ENCODE data around the gene ARHGAP11A. TPM values are rescaled to one million over a fixed set of nuclear protein-coding genes. Genes with fewer than 3 reads are reported as not detected.

Gene ARHGAP11A
- polyA plus RNA-seq, 1 donor from 2014 or later, result 0.50 TPM

- Histone ChIP-seq H3K27me3 (ENCODE audit: insufficient read depth, low read depth, low read length) (no peaks in the 10 kb centered on the region), H3F3A (ENCODE audit: insufficient read depth, low read length, poor library complexity, severe bottlenecking) (no peaks in the 10 kb centered on the region)
Measured at GRCh38 chr15:32652178-32652577, 36.9 kb downstream of the ARHGAP11A start.

DNA sequence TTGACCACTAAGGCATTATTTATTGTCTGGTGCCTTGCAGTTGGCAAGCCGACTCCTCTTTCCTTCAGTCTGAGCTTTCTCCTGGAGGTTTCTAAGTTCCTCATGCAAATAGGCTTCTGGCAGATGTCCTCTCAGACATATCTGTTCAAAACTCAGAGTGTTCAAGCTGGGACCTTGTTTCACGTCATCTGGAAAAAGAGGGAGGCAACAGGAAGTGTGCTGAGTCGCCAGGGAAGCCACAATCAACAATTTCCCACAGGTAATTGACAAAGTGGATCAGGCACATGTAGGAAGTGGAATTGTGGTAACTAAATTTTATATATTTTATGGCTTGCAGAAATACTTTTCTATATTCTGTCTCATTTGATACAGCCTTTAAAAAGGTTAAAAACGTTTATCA is 40.8 kb downstream of the ARHGAP11A start:
- TF ChIP-seq, protein P1, sequence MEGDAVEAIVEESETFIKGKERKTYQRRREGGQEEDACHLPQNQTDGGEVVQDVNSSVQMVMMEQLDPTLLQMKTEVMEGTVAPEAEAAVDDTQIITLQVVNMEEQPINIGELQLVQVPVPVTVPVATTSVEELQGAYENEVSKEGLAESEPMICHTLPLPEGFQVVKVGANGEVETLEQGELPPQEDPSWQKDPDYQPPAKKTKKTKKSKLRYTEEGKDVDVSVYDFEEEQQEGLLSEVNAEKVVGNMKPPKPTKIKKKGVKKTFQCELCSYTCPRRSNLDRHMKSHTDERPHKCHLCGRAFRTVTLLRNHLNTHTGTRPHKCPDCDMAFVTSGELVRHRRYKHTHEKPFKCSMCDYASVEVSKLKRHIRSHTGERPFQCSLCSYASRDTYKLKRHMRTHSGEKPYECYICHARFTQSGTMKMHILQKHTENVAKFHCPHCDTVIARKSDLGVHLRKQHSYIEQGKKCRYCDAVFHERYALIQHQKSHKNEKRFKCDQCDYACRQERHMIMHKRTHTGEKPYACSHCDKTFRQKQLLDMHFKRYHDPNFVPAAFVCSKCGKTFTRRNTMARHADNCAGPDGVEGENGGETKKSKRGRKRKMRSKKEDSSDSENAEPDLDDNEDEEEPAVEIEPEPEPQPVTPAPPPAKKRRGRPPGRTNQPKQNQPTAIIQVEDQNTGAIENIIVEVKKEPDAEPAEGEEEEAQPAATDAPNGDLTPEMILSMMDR (IDR thresholded peaks at IDR 0.05; ENCODE audit: poor library complexity, severe bottlenecking), result no peak
- no peak for TF ChIP-seq EP300 (conservative IDR thresholded peaks at IDR 0.05; ENCODE audit: poor library complexity, severe bottlenecking)
- TF ChIP-seq MXI1 (conservative IDR thresholded peaks at IDR 0.05; ENCODE audit: poor library complexity, severe bottlenecking), result no peak
- TF ChIP-seq, protein P2, sequence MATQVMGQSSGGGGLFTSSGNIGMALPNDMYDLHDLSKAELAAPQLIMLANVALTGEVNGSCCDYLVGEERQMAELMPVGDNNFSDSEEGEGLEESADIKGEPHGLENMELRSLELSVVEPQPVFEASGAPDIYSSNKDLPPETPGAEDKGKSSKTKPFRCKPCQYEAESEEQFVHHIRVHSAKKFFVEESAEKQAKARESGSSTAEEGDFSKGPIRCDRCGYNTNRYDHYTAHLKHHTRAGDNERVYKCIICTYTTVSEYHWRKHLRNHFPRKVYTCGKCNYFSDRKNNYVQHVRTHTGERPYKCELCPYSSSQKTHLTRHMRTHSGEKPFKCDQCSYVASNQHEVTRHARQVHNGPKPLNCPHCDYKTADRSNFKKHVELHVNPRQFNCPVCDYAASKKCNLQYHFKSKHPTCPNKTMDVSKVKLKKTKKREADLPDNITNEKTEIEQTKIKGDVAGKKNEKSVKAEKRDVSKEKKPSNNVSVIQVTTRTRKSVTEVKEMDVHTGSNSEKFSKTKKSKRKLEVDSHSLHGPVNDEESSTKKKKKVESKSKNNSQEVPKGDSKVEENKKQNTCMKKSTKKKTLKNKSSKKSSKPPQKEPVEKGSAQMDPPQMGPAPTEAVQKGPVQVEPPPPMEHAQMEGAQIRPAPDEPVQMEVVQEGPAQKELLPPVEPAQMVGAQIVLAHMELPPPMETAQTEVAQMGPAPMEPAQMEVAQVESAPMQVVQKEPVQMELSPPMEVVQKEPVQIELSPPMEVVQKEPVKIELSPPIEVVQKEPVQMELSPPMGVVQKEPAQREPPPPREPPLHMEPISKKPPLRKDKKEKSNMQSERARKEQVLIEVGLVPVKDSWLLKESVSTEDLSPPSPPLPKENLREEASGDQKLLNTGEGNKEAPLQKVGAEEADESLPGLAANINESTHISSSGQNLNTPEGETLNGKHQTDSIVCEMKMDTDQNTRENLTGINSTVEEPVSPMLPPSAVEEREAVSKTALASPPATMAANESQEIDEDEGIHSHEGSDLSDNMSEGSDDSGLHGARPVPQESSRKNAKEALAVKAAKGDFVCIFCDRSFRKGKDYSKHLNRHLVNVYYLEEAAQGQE (IDR thresholded peaks at IDR 0.05; ENCODE audit: borderline replicate concordance), result no peak
- no peak for TF ChIP-seq EZH2 (IDR thresholded peaks at IDR 0.05; ENCODE audit: borderline replicate concordance, insufficient read depth, low read length, poor library complexity, severe bottlenecking)
- no peak for TF ChIP-seq POLR2AphosphoS5 (IDR thresholded peaks at IDR 0.05)
- no peak for TF ChIP-seq RAD21 (conservative IDR thresholded peaks at IDR 0.05)
- no peak for TF ChIP-seq TAF1 (IDR thresholded peaks at IDR 0.05; ENCODE audit: low read depth)
- TF ChIP-seq SMC3 (conservative IDR thresholded peaks at IDR 0.05; ENCODE audit: poor library complexity), result no peak
- H3F3A ChIP-seq (ENCODE audit: insufficient read depth, low read length, poor library complexity, severe bottlenecking), result no peaks in the 10 kb centered on the region
- no peak overlapping the region for H3K4me3 ChIP-seq (ENCODE audit: low read length)
- H3K9ac ChIP-seq (ENCODE audit: low read length), result no peak overlapping the region
- H3K79me2 ChIP-seq (replicated peaks; ENCODE audit: insufficient read depth, low read length), result no peaks in the 10 kb centered on the region
- H3K9me2 ChIP-seq (ENCODE audit: insufficient read depth, low read length), result no peaks in the 10 kb centered on the region
- H3K27me3 ChIP-seq (ENCODE audit: insufficient read depth, low read depth, low read length), result no peaks in the 10 kb centered on the region
- no peak overlapping the region for H2AFZ ChIP-seq (ENCODE audit: low read depth, low read length)
- no peaks in the 10 kb centered on the region for H3K36me3 ChIP-seq (ENCODE audit: insufficient read depth, low read length)
- H3K9me3 ChIP-seq (ENCODE audit: low read length), result no peaks in the 10 kb centered on the region
- no peak overlapping the region for H3K27ac ChIP-seq (ENCODE audit: low read length)
- no peaks in the 10 kb centered on the region for H4K20me1 ChIP-seq (ENCODE audit: insufficient read depth)
- no peak overlapping the region for H3K4me2 ChIP-seq (ENCODE audit: low read length)

More at GRCh38 chr15:32652178-32652577, 36.9 kb downstream of the ARHGAP11A start:
- no peaks in the 10 kb centered on the region for H4K20me1 ChIP-seq (ENCODE audit: insufficient read depth)
- H3K36me3 ChIP-seq (ENCODE audit: insufficient read depth, low read length), result no peaks in the 10 kb centered on the region
- H3K9ac ChIP-seq (ENCODE audit: low read length), result no peak overlapping the region
- TF ChIP-seq, protein P1 (IDR thresholded peaks at IDR 0.05; ENCODE audit: poor library complexity, severe bottlenecking), result no peak
- TF ChIP-seq EP300 (conservative IDR thresholded peaks at IDR 0.05; ENCODE audit: poor library complexity, severe bottlenecking), result no peak
- TF ChIP-seq, protein P2 (IDR thresholded peaks at IDR 0.05; ENCODE audit: borderline replicate concordance), result no peak
- H3K9me2 ChIP-seq (ENCODE audit: insufficient read depth, low read length), result no peaks in the 10 kb centered on the region
- H3K27ac ChIP-seq (ENCODE audit: low read length), result no peak overlapping the region
- H3K4me2 ChIP-seq (ENCODE audit: low read length), result no peak overlapping the region
- no peak overlapping the region for H2AFZ ChIP-seq (ENCODE audit: low read depth, low read length)
- H3K79me2 ChIP-seq (replicated peaks; ENCODE audit: insufficient read depth, low read length), result no peaks in the 10 kb centered on the region
- H3K9me3 ChIP-seq (ENCODE audit: low read length), result no peaks in the 10 kb centered on the region
- H3K4me3 ChIP-seq (ENCODE audit: low read length), result no peak overlapping the region
